ENCODE data around the gene SERPINA9. TPM values are rescaled to one million over a fixed set of nuclear protein-coding genes. Genes with fewer than 3 reads are reported as not detected.

The SERPINA9 gene
- total RNA-seq, 1 experiment from 2014 or later, result not detected

DNA sequence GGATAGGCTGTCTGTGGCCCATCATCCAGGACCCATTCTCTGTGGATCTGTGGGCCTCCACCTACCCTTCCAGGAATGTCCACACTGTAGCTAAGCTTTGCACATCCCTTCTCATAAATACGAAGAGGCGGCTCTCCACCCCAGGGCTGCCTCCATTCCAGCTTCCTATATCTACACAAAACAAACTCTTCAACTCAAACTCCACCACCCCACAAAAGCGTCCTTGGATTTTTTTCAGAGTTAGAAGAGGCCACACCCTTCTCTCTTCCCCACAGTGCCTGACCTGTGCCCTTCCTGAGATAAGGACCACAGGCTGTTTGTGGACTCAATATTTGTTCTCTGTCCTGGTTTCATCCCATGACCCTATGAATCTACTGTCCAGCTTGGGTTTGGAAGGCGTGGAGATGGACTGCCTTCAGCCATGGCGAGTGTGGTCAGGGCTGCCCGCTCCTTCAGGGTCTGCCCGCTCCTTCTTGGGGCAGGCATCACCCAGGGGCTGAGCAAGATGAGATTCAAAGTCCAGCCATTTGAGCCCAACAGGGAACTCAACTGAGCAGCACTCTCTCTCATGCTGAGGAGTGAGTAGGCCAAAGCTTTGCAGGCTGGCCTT is 46.2 kb upstream of the SERPINA9 start:
- no peak overlapping the region for H3K27ac ChIP-seq
- H3K36me3 ChIP-seq (ENCODE audit: low read depth), result no peaks in the 10 kb centered on the region
- no peak overlapping the region for H3K4me3 ChIP-seq
- no peaks in the 10 kb centered on the region for H4K20me1 ChIP-seq (ENCODE audit: insufficient read depth)
- POLR2A ChIA-PET (ENCODE audit: unreplicated experiment), result no interaction called here
- no peaks in the 10 kb centered on the region for H3K9me2 ChIP-seq (ENCODE audit: insufficient read depth)
- intact Hi-C loops (cut with micrococcal nuclease; ENCODE audit: unreplicated experiment), result no loop called here
- no TSS peak for BruUV-seq (replicated peaks)
- no peaks in the 10 kb centered on the region for H3K79me2 ChIP-seq (ENCODE audit: low read depth)
- H3K27me3 ChIP-seq (ENCODE audit: insufficient read depth, low read depth), result peaks cover 8% of the 10 kb centered on the region; the same call in 1 of the 2 replicates
- DNase-seq, result no peak
- H3K4me1 ChIP-seq (replicated peaks; ENCODE audit: insufficient read depth), result no peaks in the 10 kb centered on the region
- no peak for TF ChIP-seq EZH2 (IDR thresholded peaks at IDR 0.05; ENCODE audit: low read depth)
- TF ChIP-seq, protein P1, sequence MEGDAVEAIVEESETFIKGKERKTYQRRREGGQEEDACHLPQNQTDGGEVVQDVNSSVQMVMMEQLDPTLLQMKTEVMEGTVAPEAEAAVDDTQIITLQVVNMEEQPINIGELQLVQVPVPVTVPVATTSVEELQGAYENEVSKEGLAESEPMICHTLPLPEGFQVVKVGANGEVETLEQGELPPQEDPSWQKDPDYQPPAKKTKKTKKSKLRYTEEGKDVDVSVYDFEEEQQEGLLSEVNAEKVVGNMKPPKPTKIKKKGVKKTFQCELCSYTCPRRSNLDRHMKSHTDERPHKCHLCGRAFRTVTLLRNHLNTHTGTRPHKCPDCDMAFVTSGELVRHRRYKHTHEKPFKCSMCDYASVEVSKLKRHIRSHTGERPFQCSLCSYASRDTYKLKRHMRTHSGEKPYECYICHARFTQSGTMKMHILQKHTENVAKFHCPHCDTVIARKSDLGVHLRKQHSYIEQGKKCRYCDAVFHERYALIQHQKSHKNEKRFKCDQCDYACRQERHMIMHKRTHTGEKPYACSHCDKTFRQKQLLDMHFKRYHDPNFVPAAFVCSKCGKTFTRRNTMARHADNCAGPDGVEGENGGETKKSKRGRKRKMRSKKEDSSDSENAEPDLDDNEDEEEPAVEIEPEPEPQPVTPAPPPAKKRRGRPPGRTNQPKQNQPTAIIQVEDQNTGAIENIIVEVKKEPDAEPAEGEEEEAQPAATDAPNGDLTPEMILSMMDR (conservative IDR thresholded peaks at IDR 0.05), result no peak
- H3K4me2 ChIP-seq, result no peak overlapping the region
- no peaks in the 10 kb centered on the region for H3F3A ChIP-seq (ENCODE audit: insufficient read depth, low read depth)
- no peak overlapping the region for H2AFZ ChIP-seq
- CTCF ChIA-PET, result no interaction called here
- H3K9me3 ChIP-seq (ENCODE audit: insufficient read depth, low read depth), result no peaks in the 10 kb centered on the region

DNA sequence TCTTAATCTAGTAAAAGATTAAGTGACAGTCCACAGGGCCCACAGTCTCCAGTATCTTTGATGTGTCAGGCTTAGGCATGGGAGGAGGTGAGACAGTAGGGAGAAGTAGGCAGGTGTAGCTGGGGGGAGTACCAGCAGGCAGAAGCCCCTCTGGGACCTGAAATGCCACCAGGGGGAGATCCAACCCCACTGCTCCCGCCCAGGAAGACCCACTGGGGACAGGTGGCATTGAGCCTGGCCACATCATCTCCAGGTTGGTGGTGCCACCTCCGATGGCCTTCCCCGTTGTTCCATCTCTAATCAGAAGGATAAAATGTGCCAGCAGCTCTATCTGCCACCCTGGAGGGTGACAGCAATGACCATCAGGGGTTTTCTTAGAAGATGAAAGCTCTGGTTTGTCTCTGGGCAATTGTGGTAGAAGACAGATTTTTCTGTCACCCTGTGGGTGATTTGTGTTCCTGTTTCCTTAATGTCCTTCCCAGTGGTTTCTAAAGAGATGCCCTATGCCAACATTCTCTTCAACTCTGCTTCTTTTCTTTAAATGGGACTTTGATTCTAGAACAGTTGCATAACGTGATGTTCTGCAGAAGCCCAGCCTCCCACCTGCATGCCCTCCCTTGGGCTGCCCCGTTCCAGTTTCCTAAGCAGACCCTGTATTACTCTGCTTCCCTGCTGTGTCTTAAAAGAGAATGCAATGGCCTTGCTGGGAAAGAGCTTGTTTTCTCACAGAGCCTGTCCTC is 45.5 kb upstream of the SERPINA9 start:
- intact Hi-C loops (cut with micrococcal nuclease; ENCODE audit: unreplicated experiment), result no loop called here
- Histone ChIP-seq H3F3A (ENCODE audit: insufficient read depth, low read depth) (no peaks in the 10 kb centered on the region), H3K4me1 (replicated peaks; ENCODE audit: insufficient read depth) (no peaks in the 10 kb centered on the region), H2AFZ (no peak overlapping the region), H3K36me3 (ENCODE audit: low read depth) (no peaks in the 10 kb centered on the region), H3K79me2 (ENCODE audit: low read depth) (no peaks in the 10 kb centered on the region), H3K9me2 (ENCODE audit: insufficient read depth) (no peaks in the 10 kb centered on the region), H3K4me3 (no peak overlapping the region), H3K27ac (no peak overlapping the region), H4K20me1 (ENCODE audit: insufficient read depth) (no peaks in the 10 kb centered on the region), H3K27me3 (ENCODE audit: insufficient read depth, low read depth) (peaks cover 13% of the 10 kb centered on the region; the same call in 1 of the 2 replicates), H3K9me3 (ENCODE audit: insufficient read depth, low read depth) (no peaks in the 10 kb centered on the region), H3K4me2 (no peak overlapping the region)
- no peak for DNase-seq
- POLR2A ChIA-PET (ENCODE audit: unreplicated experiment), result no interaction called here
- no TSS peak for BruUV-seq (replicated peaks)
- TF ChIP-seq EZH2 (IDR thresholded peaks at IDR 0.05; ENCODE audit: low read depth), result no peak
- TF ChIP-seq, protein P1 (conservative IDR thresholded peaks at IDR 0.05), result no peak
- CTCF ChIA-PET, result no interaction called here

DNA sequence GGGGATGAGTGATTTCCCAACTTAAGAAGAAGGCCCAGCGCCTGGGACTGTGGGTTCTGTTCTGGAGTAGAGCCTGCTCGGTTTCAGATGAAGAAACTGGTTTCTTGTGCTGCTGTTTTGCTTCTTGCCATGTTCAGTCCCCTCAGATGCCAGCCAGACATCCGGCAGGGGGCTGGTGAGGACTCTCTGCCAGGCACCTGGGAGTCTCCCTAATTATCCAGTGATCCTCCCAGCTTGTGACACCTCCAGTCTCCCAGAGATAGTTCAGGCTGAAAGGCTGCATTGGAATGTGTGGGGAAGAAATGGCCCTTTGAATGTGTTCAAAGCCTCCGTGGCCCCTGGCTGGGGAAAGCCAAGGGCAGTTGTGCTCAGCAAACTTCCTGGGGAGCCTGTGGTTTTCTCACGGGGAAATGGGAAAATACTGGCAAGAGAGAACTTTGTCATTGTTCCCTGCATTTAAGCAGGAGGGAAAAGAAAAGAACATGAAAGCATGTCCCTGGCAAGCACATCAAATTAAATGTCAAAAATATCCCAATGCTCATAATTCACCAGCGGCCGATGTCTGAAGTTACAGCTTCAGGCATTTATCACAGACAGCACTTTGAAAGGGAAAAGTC is 41.8 kb upstream of the SERPINA9 start:
- no peaks in the 10 kb centered on the region for H3K9me3 ChIP-seq (ENCODE audit: insufficient read depth, low read depth)
- CTCF ChIA-PET, result no interaction called here

More for the DNA sequence above, 41.8 kb upstream of the SERPINA9 start:
- H3K4me3 ChIP-seq, result no peak overlapping the region
- H3K9me2 ChIP-seq (ENCODE audit: insufficient read depth), result no peaks in the 10 kb centered on the region
- H4K20me1 ChIP-seq (ENCODE audit: insufficient read depth), result no peaks in the 10 kb centered on the region
- H3K4me2 ChIP-seq, result no peak overlapping the region
- POLR2A ChIA-PET (ENCODE audit: unreplicated experiment), result no interaction called here
- no peaks in the 10 kb centered on the region for H3K79me2 ChIP-seq (ENCODE audit: low read depth)
- peaks cover 26% of the 10 kb centered on the region for H3K27me3 ChIP-seq (ENCODE audit: insufficient read depth, low read depth)
- no peak for DNase-seq
- intact Hi-C loops (cut with micrococcal nuclease; ENCODE audit: unreplicated experiment), result no loop called here
- no peaks in the 10 kb centered on the region for H3F3A ChIP-seq (ENCODE audit: insufficient read depth, low read depth)
- TF ChIP-seq, protein P1 (conservative IDR thresholded peaks at IDR 0.05), result no peak
- no peak for TF ChIP-seq EZH2 (IDR thresholded peaks at IDR 0.05; ENCODE audit: low read depth)
- H3K27ac ChIP-seq, result no peak overlapping the region
- H3K4me1 ChIP-seq (replicated peaks; ENCODE audit: insufficient read depth), result no peaks in the 10 kb centered on the region
- no peak overlapping the region for H2AFZ ChIP-seq
- BruUV-seq (replicated peaks), result no TSS peak
- no peaks in the 10 kb centered on the region for H3K36me3 ChIP-seq (ENCODE audit: low read depth)

Data from PC-9 (cell line).